ENCODE data around the gene RTEL1.

- TF ChIP-seq EZH2 (IDR thresholded peaks at IDR 0.05) (no peak), POLR2AphosphoS5 (IDR thresholded peaks at IDR 0.05; ENCODE audit: borderline replicate concordance, low read depth, low read length) (no peak), FOXP2 (optimal IDR thresholded peaks at IDR 0.05; ENCODE audit: control extremely low read depth, extremely low read length, insufficient read depth) (no peak)
Observed at GRCh38 chr20:63627751-63628245, 30.3 kb upstream of the RTEL1 start.
